ENCODE data around the gene CLK3. TPM values are rescaled to one million over a fixed set of nuclear protein-coding genes. Genes with fewer than 3 reads are reported as not detected.

CLK3 gene
- total and polyA plus RNA-seq, 2 donors (not counting 1 experiment from before 2014, with no cell fraction given): 39.9 to 43.1 TPM

- no peak overlapping the region for H3K27ac ChIP-seq (ENCODE audit: insufficient read depth, low read length)
- no peak overlapping the region for H3K9ac ChIP-seq (ENCODE audit: insufficient read depth, low read length)
- H4K20me1 ChIP-seq (ENCODE audit: control insufficient read depth, extremely low read depth, insufficient read depth, low read length): no peaks in the 10 kb centered on the region
- H3K4me1 ChIP-seq (ENCODE audit: control insufficient read depth, extremely low read depth, insufficient read depth, low read length): no peaks in the 10 kb centered on the region
- H3K4me2 ChIP-seq (ENCODE audit: extremely low read depth, insufficient read depth, low read length): no peak overlapping the region
- H3K4me3 ChIP-seq (replicated peaks in 1 of 4; ENCODE audit: control extremely low read depth in 1 of 4, insufficient read depth in 1 of 4, low read depth in 3 of 4, low read length in 4 of 4): no peak overlapping the region
- no peaks in the 10 kb centered on the region for H3K79me2 ChIP-seq (ENCODE audit: control insufficient read depth, insufficient read depth, low read length)
- H3K9me3 ChIP-seq (ENCODE audit: control insufficient read depth, insufficient read depth, low read depth, low read length): no peaks in the 10 kb centered on the region
- no peaks in the 10 kb centered on the region for H3K27me3 ChIP-seq (ENCODE audit: control insufficient read depth, insufficient read depth, low read length)
- no peak for TF ChIP-seq CTCF (conservative IDR thresholded peaks at IDR 0.05 in 1 of 2, IDR thresholded peaks at IDR 0.05 in 1 of 2; ENCODE audit: low read depth in 1 of 2, low read length in 2 of 2)
- TF ChIP-seq EZH2 (IDR thresholded peaks at IDR 0.05; ENCODE audit: low read length, missing control alignments): no peak
- H3K36me3 ChIP-seq (ENCODE audit: control insufficient read depth, insufficient read depth, low read length): no peaks in the 10 kb centered on the region
- no peak overlapping the region for H2AFZ ChIP-seq (ENCODE audit: low read length)
- DNase-seq (ENCODE audit: low read depth in 2 of 2): no peak
Observed at GRCh38 chr15:74642348-74642733, 26.7 kb downstream of the CLK3 start.

- no peak for TF ChIP-seq EZH2 (IDR thresholded peaks at IDR 0.05; ENCODE audit: low read length, missing control alignments)
- no peak overlapping the region for H3K4me2 ChIP-seq (ENCODE audit: extremely low read depth, insufficient read depth, low read length)
- no peak overlapping the region for H3K4me3 ChIP-seq (replicated peaks in 1 of 4; ENCODE audit: control extremely low read depth in 1 of 4, insufficient read depth in 1 of 4, low read depth in 3 of 4, low read length in 4 of 4)
- no peaks in the 10 kb centered on the region for H3K9me3 ChIP-seq (ENCODE audit: control insufficient read depth, insufficient read depth, low read depth, low read length)
- H2AFZ ChIP-seq (ENCODE audit: low read length): no peak overlapping the region
- peak in 1 of 2 donors; percentile 79 for DNase-seq (ENCODE audit: low read depth in 2 of 2)
- no peaks in the 10 kb centered on the region for H4K20me1 ChIP-seq (ENCODE audit: control insufficient read depth, extremely low read depth, insufficient read depth, low read length)
- H3K9ac ChIP-seq (ENCODE audit: insufficient read depth, low read length): no peak overlapping the region
- H3K4me1 ChIP-seq (ENCODE audit: control insufficient read depth, extremely low read depth, insufficient read depth, low read length): no peaks in the 10 kb centered on the region
- H3K36me3 ChIP-seq (ENCODE audit: control insufficient read depth, insufficient read depth, low read length): no peaks in the 10 kb centered on the region
- H3K27ac ChIP-seq (ENCODE audit: insufficient read depth, low read length): no peak overlapping the region
- H3K79me2 ChIP-seq (ENCODE audit: control insufficient read depth, insufficient read depth, low read length): no peaks in the 10 kb centered on the region
- H3K27me3 ChIP-seq (ENCODE audit: control insufficient read depth, insufficient read depth, low read length): no peaks in the 10 kb centered on the region
Observed at GRCh38 chr15:74642734-74643664, 27.4 kb downstream of the CLK3 start.

GRCh38 chr15:74643665-74644204 lies 28.1 kb downstream of the CLK3 start:
- H3K79me2 ChIP-seq (ENCODE audit: control insufficient read depth, insufficient read depth, low read length): no peaks in the 10 kb centered on the region
- H3K36me3 ChIP-seq (ENCODE audit: control insufficient read depth, insufficient read depth, low read length): no peaks in the 10 kb centered on the region
- H4K20me1 ChIP-seq (ENCODE audit: control insufficient read depth, extremely low read depth, insufficient read depth, low read length): no peaks in the 10 kb centered on the region
- no peak overlapping the region for H3K9ac ChIP-seq (ENCODE audit: insufficient read depth, low read length)
- no peak overlapping the region for H3K4me2 ChIP-seq (ENCODE audit: extremely low read depth, insufficient read depth, low read length)
- H3K27me3 ChIP-seq (ENCODE audit: control insufficient read depth, insufficient read depth, low read length): no peaks in the 10 kb centered on the region
- no peaks in the 10 kb centered on the region for H3K4me1 ChIP-seq (ENCODE audit: control insufficient read depth, extremely low read depth, insufficient read depth, low read length)
- TF ChIP-seq CTCF (conservative IDR thresholded peaks at IDR 0.05 in 1 of 2, IDR thresholded peaks at IDR 0.05 in 1 of 2; ENCODE audit: low read depth in 1 of 2, low read length in 2 of 2) (no peak), EZH2 (IDR thresholded peaks at IDR 0.05; ENCODE audit: low read length, missing control alignments) (no peak)
- H3K4me3 ChIP-seq (replicated peaks in 1 of 4; ENCODE audit: control extremely low read depth in 1 of 4, insufficient read depth in 1 of 4, low read depth in 3 of 4, low read length in 4 of 4): no peak overlapping the region
- no peak overlapping the region for H2AFZ ChIP-seq (ENCODE audit: low read length)
- no peak for DNase-seq (ENCODE audit: low read depth in 2 of 2)
- H3K27ac ChIP-seq (ENCODE audit: insufficient read depth, low read length): no peak overlapping the region
- H3K9me3 ChIP-seq (ENCODE audit: control insufficient read depth, insufficient read depth, low read depth, low read length): no peaks in the 10 kb centered on the region
